ENCODE results near the gene TNFRSF19. TPM values are rescaled to one million over a fixed set of nuclear protein-coding genes. Genes with fewer than 3 reads are reported as not detected.

TNFRSF19 gene
- total and polyA plus RNA-seq, 10 of the 15 experiments (the other 5 are each of a cell fraction or from before 2014, with no cell fraction given) = 16.4 to 46.2 (median 35.4) TPM

DNA sequence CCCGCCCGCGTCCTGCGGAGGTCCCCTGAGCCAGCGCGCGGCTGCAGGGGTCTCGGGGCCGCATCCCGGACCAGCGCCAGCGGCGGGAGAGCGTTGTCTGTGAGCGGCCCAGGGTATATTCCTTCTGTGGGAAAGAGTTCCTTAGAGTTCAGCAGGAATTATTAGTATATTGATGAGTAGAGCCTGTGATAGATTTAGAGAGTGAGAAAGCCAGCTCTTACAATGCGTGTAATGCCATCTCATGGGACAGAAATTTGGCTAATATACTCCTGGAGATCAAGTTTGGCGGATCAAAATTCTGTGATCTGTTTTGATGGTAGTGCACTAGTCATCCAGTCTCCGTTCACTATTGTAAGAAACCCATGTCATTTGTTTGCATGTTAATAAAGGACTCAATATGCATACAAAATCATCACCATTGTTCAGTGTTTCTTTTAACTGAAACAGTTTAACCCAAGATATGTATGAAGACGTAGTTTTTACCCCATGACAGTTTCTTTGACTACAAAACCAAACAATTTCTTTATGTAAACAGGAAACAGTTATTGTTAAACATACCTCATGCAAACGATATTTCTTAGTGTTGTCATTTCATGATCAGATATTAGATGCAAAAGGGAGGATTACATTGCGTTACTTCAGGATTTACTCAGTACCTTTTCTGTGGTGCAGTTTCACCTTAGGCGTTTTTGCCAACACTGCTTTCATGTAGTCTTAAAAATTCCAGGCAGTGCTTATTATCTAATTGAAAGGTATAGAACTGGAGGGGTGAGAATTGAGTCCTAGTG is 9.9 kb downstream of the TNFRSF19 start:
- CTCF ChIA-PET = interaction anchor here (0.6 kb wide), 1 partner anchor 1293 kb away, joined by 6 read pairs; no protein-coding TSS in a partner anchor
- TF ChIP-seq RUNX3 (IDR thresholded peaks at IDR 0.05; ENCODE audit: low read length) (peak; percentile 20; the same call in 1 of the 2 replicates), RB1 (IDR thresholded peaks at IDR 0.05; ENCODE audit: borderline replicate concordance) (no peak), CREB1 (IDR thresholded peaks at IDR 0.05; ENCODE audit: low read depth) (peak; percentile 31; the same call in 1 of the 2 replicates), JUNB (IDR thresholded peaks at IDR 0.05) (peak; percentile 67), NFIC (IDR thresholded peaks at IDR 0.05; ENCODE audit: low read depth, low read length) (0 out of 2 replicates have a peak, but pooled peaks have one; percentile 20)
- TF ChIP-seq, protein P1, sequence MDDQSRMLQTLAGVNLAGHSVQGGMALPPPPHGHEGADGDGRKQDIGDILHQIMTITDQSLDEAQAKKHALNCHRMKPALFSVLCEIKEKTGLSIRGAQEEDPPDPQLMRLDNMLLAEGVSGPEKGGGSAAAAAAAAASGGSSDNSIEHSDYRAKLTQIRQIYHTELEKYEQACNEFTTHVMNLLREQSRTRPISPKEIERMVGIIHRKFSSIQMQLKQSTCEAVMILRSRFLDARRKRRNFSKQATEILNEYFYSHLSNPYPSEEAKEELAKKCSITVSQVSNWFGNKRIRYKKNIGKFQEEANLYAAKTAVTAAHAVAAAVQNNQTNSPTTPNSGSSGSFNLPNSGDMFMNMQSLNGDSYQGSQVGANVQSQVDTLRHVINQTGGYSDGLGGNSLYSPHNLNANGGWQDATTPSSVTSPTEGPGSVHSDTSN (IDR thresholded peaks at IDR 0.05; ENCODE audit: insufficient replicate concordance, low read depth, low read length) = no peak
- TF ChIP-seq, protein P2, sequence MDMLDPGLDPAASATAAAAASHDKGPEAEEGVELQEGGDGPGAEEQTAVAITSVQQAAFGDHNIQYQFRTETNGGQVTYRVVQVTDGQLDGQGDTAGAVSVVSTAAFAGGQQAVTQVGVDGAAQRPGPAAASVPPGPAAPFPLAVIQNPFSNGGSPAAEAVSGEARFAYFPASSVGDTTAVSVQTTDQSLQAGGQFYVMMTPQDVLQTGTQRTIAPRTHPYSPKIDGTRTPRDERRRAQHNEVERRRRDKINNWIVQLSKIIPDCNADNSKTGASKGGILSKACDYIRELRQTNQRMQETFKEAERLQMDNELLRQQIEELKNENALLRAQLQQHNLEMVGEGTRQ (IDR thresholded peaks at IDR 0.05; ENCODE audit: borderline replicate concordance, low read depth, low read length) = no peak
- TF ChIP-seq, protein P3, sequence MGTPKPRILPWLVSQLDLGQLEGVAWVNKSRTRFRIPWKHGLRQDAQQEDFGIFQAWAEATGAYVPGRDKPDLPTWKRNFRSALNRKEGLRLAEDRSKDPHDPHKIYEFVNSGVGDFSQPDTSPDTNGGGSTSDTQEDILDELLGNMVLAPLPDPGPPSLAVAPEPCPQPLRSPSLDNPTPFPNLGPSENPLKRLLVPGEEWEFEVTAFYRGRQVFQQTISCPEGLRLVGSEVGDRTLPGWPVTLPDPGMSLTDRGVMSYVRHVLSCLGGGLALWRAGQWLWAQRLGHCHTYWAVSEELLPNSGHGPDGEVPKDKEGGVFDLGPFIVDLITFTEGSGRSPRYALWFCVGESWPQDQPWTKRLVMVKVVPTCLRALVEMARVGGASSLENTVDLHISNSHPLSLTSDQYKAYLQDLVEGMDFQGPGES (IDR thresholded peaks at IDR 0.05) = no peak
- TF ChIP-seq, protein P4, sequence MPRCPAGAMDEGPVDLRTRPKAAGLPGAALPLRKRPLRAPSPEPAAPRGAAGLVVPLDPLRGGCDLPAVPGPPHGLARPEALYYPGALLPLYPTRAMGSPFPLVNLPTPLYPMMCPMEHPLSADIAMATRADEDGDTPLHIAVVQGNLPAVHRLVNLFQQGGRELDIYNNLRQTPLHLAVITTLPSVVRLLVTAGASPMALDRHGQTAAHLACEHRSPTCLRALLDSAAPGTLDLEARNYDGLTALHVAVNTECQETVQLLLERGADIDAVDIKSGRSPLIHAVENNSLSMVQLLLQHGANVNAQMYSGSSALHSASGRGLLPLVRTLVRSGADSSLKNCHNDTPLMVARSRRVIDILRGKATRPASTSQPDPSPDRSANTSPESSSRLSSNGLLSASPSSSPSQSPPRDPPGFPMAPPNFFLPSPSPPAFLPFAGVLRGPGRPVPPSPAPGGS (IDR thresholded peaks at IDR 0.05; ENCODE audit: borderline replicate concordance, insufficient read depth, low read depth, low read length, poor library complexity, severe bottlenecking) = peak; percentile 9

More for the DNA sequence above, 9.9 kb downstream of the TNFRSF19 start:
- peak overlapping the region; percentile 69 for H3K9ac ChIP-seq (ENCODE audit: control insufficient read depth, insufficient read depth, low read length)
- intact Hi-C loops (cut with micrococcal nuclease; ENCODE audit: unreplicated experiment) (loop anchor here (2.0 to 10.0 kb wide), 5 partner anchors 37 to 307 kb away; partner anchors contain the start of gene MIPEP), in situ Hi-C loops (cut with MboI) (no loop called here)
- FAIRE-seq (no peak), ATAC-seq (no peak), DNase-seq (ENCODE audit: low read depth, low spot score) (no peak)
- WGBS (ENCODE audit: insufficient coverage, insufficient replicate concordance, low lambda C conversion rate, missing lambda C conversion rate) = 4% methylated on average over 19 of the region's 22 CpGs
- SMC1A ChIA-PET (ENCODE audit: uncharacterized antibody, unreplicated experiment) = no interaction called here
- peak overlapping the region; percentile 74 for H2AFZ ChIP-seq (ENCODE audit: control insufficient read depth, low read depth, low read length)
- RAD21 ChIA-PET (ENCODE audit: unreplicated experiment) = no interaction called here
- no peaks in the 10 kb centered on the region for H3K27me3 ChIP-seq (replicated peaks in 1 of 2; ENCODE audit: control insufficient read depth in 2 of 2, insufficient read depth in 2 of 2, low read length in 1 of 2)
- peaks cover 12% of the 10 kb centered on the region for H3K4me1 ChIP-seq (ENCODE audit: control insufficient read depth, insufficient read depth, low read length)
- peak overlapping the region; percentile 73 for H3K27ac ChIP-seq (ENCODE audit: control insufficient read depth, insufficient read depth)
- no peaks in the 10 kb centered on the region for H4K20me1 ChIP-seq (ENCODE audit: control insufficient read depth, insufficient read depth)
- H3K79me2 ChIP-seq (ENCODE audit: control insufficient read depth, insufficient read depth, low read length) = peaks cover 79% of the 10 kb centered on the region
- H3K9me3 ChIP-seq (replicated peaks; ENCODE audit: control insufficient read depth, insufficient read depth, low read length) = no peaks in the 10 kb centered on the region; the same call in 2 of the 3 replicates
- H3K4me3 ChIP-seq = peak overlapping the region; percentile 86
- H3K4me2 ChIP-seq (ENCODE audit: control insufficient read depth, insufficient read depth) = peak overlapping the region; percentile 52
- peaks cover 0 to 4% of the 10 kb centered on the region in 2 experiments; a peak in 1 of 4 replicates for H3K36me3 ChIP-seq (ENCODE audit: control insufficient read depth in 2 of 2, insufficient read depth in 2 of 2, low read length in 1 of 2)
- TSS peak; percentile 34 for BruUV-seq (replicated peaks)
- POLR2A ChIA-PET = no interaction called here

Measured in GM12878 (cell line).